CD4-positive, alpha-beta T cell (primary cell): ENCODE data around the gene AMFR. TPM values are rescaled to one million over a fixed set of nuclear protein-coding genes. Genes with fewer than 3 reads are reported as not detected.

Experiments
- ATAC-seq: fragments of 200-7000 bp; cut with Tn5 transposase; one replicate; pipeline ENCODE4 v1.10.0; 2022; ENCODE audit warnings: mild to moderate bottlenecking; ENCODE audit not compliant: poor library complexity
- CTCF ChIA-PET: fragments of 350-600 bp; sonication (Branson Sonifier 250); formaldehyde crosslinking; loops from one replicate; lab custom pipeline; 2021; ENCODE audit warnings: antibody characterized with exemption, inconsistent platforms; lab: Charles Lee
- POLR2A ChIA-PET: fragments of 350-600 bp; sonication (Branson Sonifier 250); formaldehyde crosslinking; loops from one replicate; lab custom pipeline; 2021; ENCODE audit warnings: antibody characterized with exemption, inconsistent platforms; lab: Charles Lee
- DNase-seq, 14 experiments: peaks; one replicate each; pipeline ENCODE4 v3.0.0-alpha.2; 2013 to 2020; ENCODE audit warnings: mixed read lengths in 2 of 14
- H3K27ac ChIP-seq, 2 donors: one replicate each; pipeline versions ENCODE4 v1.5.1 to v1.7.0; 2013; ENCODE audit warnings: low read length in 2 of 2, low read depth in 1 of 2, mild to moderate bottlenecking in 1 of 2
- H3K27me3 ChIP-seq, 2 experiments: 1 replicate in 1 of 2; 2 replicates in 1 of 2; pipeline versions ENCODE4 v1.6.1 to v1.7.0; 2013; ENCODE audit warnings: low read length in 2 of 2, control low read depth in 1 of 2, mild to moderate bottlenecking in 1 of 2, moderate library complexity in 1 of 2; ENCODE audit not compliant: insufficient read depth in 2 of 2, control insufficient read depth in 1 of 2
- H3K36me3 ChIP-seq: one replicate; pipeline ENCODE4 v1.6.1; 2013; ENCODE audit warnings: low read length, control low read depth; ENCODE audit not compliant: insufficient read depth
- H3K4me1 ChIP-seq: one replicate; pipeline ENCODE4 v1.6.1; 2013; ENCODE audit warnings: low read length, control low read depth; ENCODE audit not compliant: insufficient read depth
- H3K4me3 ChIP-seq: one replicate; pipeline ENCODE4 v1.5.1; 2013; ENCODE audit warnings: mild to moderate bottlenecking, low read length, moderate library complexity
- H3K9me3 ChIP-seq, 2 experiments: 1 replicate in 1 of 2; 2 replicates in 1 of 2; pipeline versions ENCODE4 v1.6.1 to v1.7.0; 2013; ENCODE audit warnings: low read length in 2 of 2, mild to moderate bottlenecking in 2 of 2, control low read depth in 1 of 2, moderate library complexity in 1 of 2; ENCODE audit not compliant: control insufficient read depth in 1 of 2, insufficient read depth in 1 of 2
- H3K27ac Mint-ChIP-seq: one replicate; pipeline ENCODE4 v1.8.0; 2020; ENCODE audit warnings: mixed read lengths
- H3K27me3 Mint-ChIP-seq: one replicate; pipeline ENCODE4 v1.8.0; 2021; ENCODE audit warnings: mixed read lengths
- H3K36me3 Mint-ChIP-seq: one replicate; pipeline ENCODE4 v1.8.0; 2021; ENCODE audit warnings: low read depth, mixed read lengths
- H3K4me1 Mint-ChIP-seq: one replicate; pipeline ENCODE4 v1.8.0; 2021; ENCODE audit warnings: low read depth, mixed read lengths
- H3K4me3 Mint-ChIP-seq: one replicate; pipeline ENCODE4 v1.8.0; 2020; ENCODE audit warnings: mild to moderate bottlenecking, mixed read lengths
- H3K9me3 Mint-ChIP-seq: one replicate; pipeline ENCODE4 v1.8.0; 2020; ENCODE audit warnings: mixed read lengths
- CTCF ChIP-seq: fragments of 200-600 bp; IDR thresholded peaks from one replicate; pipeline ENCODE4 v1.8.0; 2022; ENCODE audit warnings: antibody characterized with exemption, mild to moderate bottlenecking
- intact Hi-C, 2 experiments: fragments of 100-400 bp; cut with DNase I in 1 of 2; cut with micrococcal nuclease in 1 of 2; formaldehyde crosslinking; loops; one replicate each; pipeline versions ENCODE4 v1.15.1 to v1.9.0; 2023 to 2025; cut with DNase I, micrococcal nuclease
- total RNA-seq, 174 experiments: library from RNA in 2 of 174; stranded (reverse) in 2 of 174; gene quantifications; one replicate each; pipeline ENCODE4 v1.2.3 and lab custom pipeline; 2021 to 2026

AMFR gene
- total RNA-seq, 2 experiments from 2014 or later, result 79.2 to 83.8 TPM

GRCh38 chr16:56423584-56424403 is 1.6 kb downstream of the AMFR start:
- H3K4me3 ChIP-seq, result peak overlapping the region; percentile 66
- DNase-seq (peak in 3 of 14 experiments; percentile 21 to 47 (median 46)), ATAC-seq (no peak)
- Mint-ChIP-seq H3K27me3 (no peaks in the 10 kb centered on the region), H3K36me3 (peaks cover 9% of the 10 kb centered on the region), H3K9me3 (no peaks in the 10 kb centered on the region), H3K4me3 (peak overlapping the region; percentile 98), H3K4me1 (peaks cover 48% of the 10 kb centered on the region), H3K27ac (peak overlapping the region; percentile 85)
- intact Hi-C loops, result loop anchor here in 1 of 2 experiments (10.0 kb wide), 2 partner anchors 229 to 281 kb away; partner anchors contain the start of gene GNAO1
- H3K9me3 ChIP-seq, result no peaks in the 10 kb centered on the region
- ChIA-PET POLR2A (interaction anchor here (0.6 to 1.4 kb wide), 4 partner anchors 25 to 158 kb away, joined by 3 to 11 read pairs (median 3); partner anchors contain the start of genes NUDT21 and OGFOD1), CTCF (no interaction called here)
- no peaks in the 10 kb centered on the region for H3K27me3 ChIP-seq
- H3K27ac ChIP-seq, result no peak overlapping the region
- H3K4me1 ChIP-seq, result peaks cover 21% of the 10 kb centered on the region
- TF ChIP-seq CTCF, result no peak
- no peaks in the 10 kb centered on the region for H3K36me3 ChIP-seq

- intact Hi-C loops, result loop anchor here in 1 of 2 experiments (10.0 kb wide), 2 partner anchors 228 to 282 kb away; partner anchors contain the start of gene GNAO1
- Mint-ChIP-seq H3K4me3 (peak overlapping the region; percentile 77), H3K27me3 (no peaks in the 10 kb centered on the region), H3K4me1 (peaks cover 51% of the 10 kb centered on the region), H3K27ac (no peak overlapping the region), H3K9me3 (no peaks in the 10 kb centered on the region), H3K36me3 (peaks cover 9% of the 10 kb centered on the region)
- ATAC-seq, result no peak
- POLR2A ChIA-PET, result interaction anchor here (0.6 to 0.9 kb wide), 3 partner anchors 26 to 157 kb away, joined by 3 read pairs; partner anchors contain the start of genes NUDT21 and OGFOD1
- DNase-seq, result no peak
- CTCF ChIA-PET, result no interaction called here
- Histone ChIP-seq H3K27me3 (no peaks in the 10 kb centered on the region), H3K9me3 (no peaks in the 10 kb centered on the region), H3K36me3 (no peaks in the 10 kb centered on the region), H3K4me3 (no peak overlapping the region), H3K27ac (no peak overlapping the region), H3K4me1 (peaks cover 21% of the 10 kb centered on the region)
- TF ChIP-seq CTCF, result no peak
Measured at GRCh38 chr16:56422896-56423441, 2.4 kb downstream of the AMFR start.

GRCh38 chr16:56421976-56422669 is 3.2 kb downstream of the AMFR start:
- POLR2A ChIA-PET, result no interaction called here
- no peak overlapping the region for H3K4me3 ChIP-seq

More at GRCh38 chr16:56421976-56422669, 3.2 kb downstream of the AMFR start:
- Histone ChIP-seq H3K36me3 (no peaks in the 10 kb centered on the region), H3K27me3 (no peaks in the 10 kb centered on the region), H3K27ac (no peak overlapping the region), H3K9me3 (no peaks in the 10 kb centered on the region), H3K4me1 (peaks cover 21% of the 10 kb centered on the region)
- TF ChIP-seq CTCF, result no peak
- CTCF ChIA-PET, result no interaction called here
- Mint-ChIP-seq H3K27me3 (no peaks in the 10 kb centered on the region), H3K9me3 (no peaks in the 10 kb centered on the region), H3K27ac (no peak overlapping the region), H3K36me3 (peaks cover 9% of the 10 kb centered on the region), H3K4me3 (peak overlapping the region; percentile 54), H3K4me1 (peaks cover 51% of the 10 kb centered on the region)
- ATAC-seq (no peak), DNase-seq (no peak)
- intact Hi-C loops, result loop anchor here in 1 of 2 experiments (10.0 kb wide), 2 partner anchors 227 to 283 kb away; partner anchors contain the start of gene GNAO1
